Hematopoietic multipotent progenitor cell treated with erythropoietin and hydrocortisone succinate and interleukin-3 and kit ligand, for 15 days (in vitro differentiated cells): ENCODE results near the gene CAPN7.
"Not testable (repeated sequence)": the region's sequence is repeated elsewhere in the genome, so short reads cannot be mapped to it uniquely, and the experiment has no call there.

ENCODE experiments used
- DNase-seq: peaks from one replicate; pipeline ENCODE4 v3.0.0-alpha.2; 2015; ENCODE audit warnings: low spot score

The CAPN7 gene

GRCh38 chr3:15205934-15206661, at the start of gene CAPN7:
CAPN7 (plus strand) TSS chr3:15206246; CDS start chr3:15206496, 250 bp downstream.
- DNase-seq: peak; percentile 97

GRCh38 chr3:15157441-15157840, 48.6 kb upstream of the CAPN7 start:
- DNase-seq: no peak

GRCh38 chr3:15159501-15160136, 46.4 kb upstream of the CAPN7 start:
- DNase-seq: no peak

DNA sequence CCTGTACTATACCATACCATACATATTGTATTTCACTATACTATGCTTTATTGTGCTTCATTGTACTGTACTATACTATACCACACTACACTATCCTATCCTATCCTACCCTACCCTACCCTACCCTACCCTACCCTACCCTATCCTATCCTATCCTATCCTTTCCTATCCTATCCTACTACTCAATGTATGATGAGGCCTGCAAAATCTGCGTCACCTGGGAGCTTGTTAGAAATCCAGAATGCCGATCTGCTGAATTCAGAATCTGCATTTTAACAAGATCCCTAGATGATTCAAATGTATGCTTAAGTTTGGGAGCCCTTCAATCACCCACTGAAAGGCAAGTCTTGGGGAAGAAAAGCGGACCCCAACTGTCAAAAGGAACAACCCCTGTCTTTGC, 45.4 kb upstream of the CAPN7 start:
- DNase-seq: no peak

DNA sequence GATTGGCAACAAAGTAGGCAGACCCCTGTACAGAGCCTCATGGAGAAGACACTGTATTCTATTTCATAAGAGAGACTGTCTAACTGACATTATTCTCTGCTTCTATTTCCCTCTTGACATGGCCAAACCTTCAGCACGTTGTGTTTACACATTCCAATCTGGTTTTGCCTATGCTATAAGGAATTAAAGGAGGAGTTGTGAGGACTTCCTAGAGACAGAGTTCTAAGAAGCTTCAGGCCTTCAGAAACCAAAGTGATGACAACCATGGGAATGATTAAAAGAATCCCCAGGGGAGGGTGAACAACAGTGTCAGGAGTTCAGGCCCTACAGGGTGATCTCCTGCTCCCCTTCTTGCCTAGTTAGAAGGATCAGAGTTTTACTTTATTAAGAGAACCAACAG, 44.9 kb upstream of the CAPN7 start:
- no peak for DNase-seq

- not testable (repeated sequence) for DNase-seq
These were observed 42.4 kb upstream of the CAPN7 start for GRCh38 chr3:15163656-15164055.

DNA sequence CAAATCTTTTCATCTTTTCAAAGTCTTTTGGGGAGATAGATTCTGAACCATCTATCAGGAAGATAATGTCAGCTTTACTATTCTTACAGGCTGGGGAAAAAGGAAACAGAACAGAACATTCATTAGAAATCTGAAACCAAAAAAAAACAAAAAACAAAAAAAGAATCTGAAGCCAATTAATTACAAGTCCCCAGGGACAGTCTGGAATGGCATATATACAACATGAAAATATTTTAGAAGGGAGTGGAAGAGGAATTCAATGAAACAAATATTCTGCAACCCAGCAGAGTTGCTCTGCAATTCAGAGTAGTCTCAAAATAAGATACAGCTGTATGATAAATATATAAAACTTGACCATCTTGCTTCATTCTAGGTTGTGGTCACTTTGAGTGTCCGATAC, 41.7 kb upstream of the CAPN7 start:
- DNase-seq: no peak

DNA sequence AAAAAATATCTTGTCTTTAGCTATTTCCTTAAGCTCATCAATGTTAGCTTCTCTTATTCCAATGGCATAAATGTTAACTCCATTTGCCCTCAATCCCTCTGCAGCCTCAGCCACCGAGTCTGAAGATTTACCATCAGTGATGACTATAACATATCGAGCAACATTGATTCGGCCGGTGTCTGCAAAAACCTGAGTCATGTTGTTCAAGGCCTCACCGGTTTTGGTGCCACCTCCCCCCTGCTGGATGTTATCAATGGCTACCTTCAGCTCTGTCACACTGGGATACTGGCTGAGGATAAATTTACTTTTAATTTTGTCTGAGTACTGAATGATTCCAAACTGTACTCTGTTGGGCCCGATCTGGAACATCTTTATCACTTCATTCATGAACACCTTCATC, 41.0 kb upstream of the CAPN7 start:
- DNase-seq: no peak

GRCh38 chr3:15166391-15166790, 39.7 kb upstream of the CAPN7 start:
- DNase-seq: not testable (repeated sequence)

GRCh38 chr3:15171096-15171495, 35.0 kb upstream of the CAPN7 start:
- no peak for DNase-seq

DNA sequence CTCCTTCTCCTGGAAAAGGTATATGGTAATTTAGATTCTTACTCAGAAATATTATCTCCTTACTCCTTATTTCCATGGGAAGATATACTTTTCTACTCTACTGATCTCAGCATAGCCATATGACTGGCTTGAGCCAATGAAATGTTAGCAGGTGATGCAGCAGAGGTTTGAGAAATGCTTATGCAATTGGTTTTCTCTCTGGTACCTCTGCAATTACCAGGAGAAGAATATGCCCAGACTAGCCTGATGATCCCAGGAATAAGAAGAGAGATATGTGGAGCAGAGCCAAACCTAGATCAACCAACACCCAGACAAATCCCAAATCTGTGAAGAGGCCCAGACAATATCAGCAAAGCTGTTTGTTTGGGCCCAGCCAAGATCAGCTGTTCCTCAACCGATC, 33.2 kb upstream of the CAPN7 start:
- DNase-seq: no peak

GRCh38 chr3:15174953-15175352, 31.1 kb upstream of the CAPN7 start:
- no peak for DNase-seq

GRCh38 chr3:15175605-15176004, 30.4 kb upstream of the CAPN7 start:
- DNase-seq: no peak

- DNase-seq: no peak
These were observed 25.9 kb upstream of the CAPN7 start for GRCh38 chr3:15180042-15180611.

GRCh38 chr3:15181511-15181910, 24.5 kb upstream of the CAPN7 start:
- DNase-seq: no peak

DNA sequence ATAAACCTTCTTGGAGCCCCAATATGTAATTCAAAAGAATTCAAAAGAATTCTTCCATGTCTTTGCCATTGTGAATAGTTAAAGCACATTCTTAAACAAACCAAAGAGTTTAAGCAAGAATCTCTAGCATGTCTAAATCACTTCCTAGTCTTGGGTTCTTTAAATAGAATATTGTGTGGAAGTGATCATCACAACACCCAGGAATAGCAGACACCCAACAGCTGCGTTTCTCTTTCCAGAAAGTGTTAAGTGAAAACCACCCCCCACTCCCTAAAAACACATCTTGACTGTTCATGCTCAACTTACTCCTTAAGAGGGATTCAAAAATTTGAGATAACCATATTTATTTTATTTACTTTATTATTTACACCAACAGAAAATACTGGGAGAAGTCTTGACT, 24.1 kb upstream of the CAPN7 start:
- DNase-seq: no peak

- DNase-seq: no peak
These were observed 23.0 kb upstream of the CAPN7 start for GRCh38 chr3:15183011-15183410.

GRCh38 chr3:15185404-15185803, 20.6 kb upstream of the CAPN7 start:
- DNase-seq: no peak

GRCh38 chr3:15186101-15186476, 20.0 kb upstream of the CAPN7 start:
- no peak for DNase-seq

DNA sequence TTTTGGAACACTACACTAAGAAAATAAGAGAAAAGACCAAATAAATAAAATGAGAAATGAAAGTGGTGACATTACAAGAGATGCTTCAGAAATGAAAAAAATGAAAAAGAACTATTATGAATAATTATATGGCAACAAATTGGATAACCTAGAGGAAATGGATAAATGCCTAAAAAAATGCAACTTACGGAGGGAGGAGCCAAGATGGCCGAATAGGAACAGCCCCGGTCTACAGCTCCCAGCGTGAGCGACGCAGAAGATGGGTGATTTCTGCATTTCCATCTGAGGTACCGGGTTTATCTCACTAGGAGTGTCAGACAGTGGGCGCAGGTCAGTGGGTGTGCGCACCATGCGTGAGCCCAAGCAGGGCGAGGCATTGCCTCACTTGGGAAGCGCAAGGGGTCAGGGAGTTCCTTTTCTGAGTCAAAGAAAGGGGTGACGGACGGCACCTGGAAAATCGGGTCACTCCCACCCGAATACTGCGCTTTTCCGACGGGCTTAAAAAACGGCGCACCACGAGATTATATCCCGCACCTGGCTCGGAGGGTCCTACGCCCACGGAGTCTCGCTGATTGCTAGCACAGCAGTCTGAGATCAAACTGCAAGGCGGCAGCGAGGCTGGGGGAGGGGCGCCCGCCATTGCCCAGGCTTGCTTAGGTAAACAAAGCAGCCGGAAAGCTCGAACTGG, 19.4 kb upstream of the CAPN7 start:
- DNase-seq: not testable (repeated sequence)

GRCh38 chr3:15197340-15198029, 8.6 kb upstream of the CAPN7 start:
- no peak for DNase-seq

DNA sequence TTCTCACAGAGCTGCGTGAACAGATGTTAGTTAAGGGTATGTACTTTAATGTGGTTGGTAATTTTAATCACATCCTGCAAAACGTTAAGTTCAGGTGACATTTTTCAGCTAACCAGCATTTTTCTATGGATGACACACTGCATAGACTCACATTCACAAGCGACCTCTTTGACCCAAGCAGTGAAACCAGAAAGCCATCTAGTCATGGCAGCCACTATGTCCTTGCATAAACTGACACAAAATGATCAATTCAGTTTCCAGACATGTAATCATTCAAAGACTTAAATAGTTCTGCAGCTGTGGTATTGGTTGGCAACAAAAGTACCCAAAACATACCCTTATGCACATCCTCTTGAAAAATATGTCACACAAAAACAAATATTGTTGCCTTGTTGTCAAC, 7.4 kb upstream of the CAPN7 start:
- no peak for DNase-seq
